Measurements from ENCODE around the gene OR6S1. TPM values are rescaled to one million over a fixed set of nuclear protein-coding genes. Genes with fewer than 3 reads are reported as not detected.
"Not testable (repeated sequence)": the region's sequence is repeated elsewhere in the genome, so short reads cannot be mapped to it uniquely, and the experiment has no call there.

OR6S1 gene
- total and polyA plus RNA-seq, 11 donors: not detected

- ATAC-seq (no peak), DNase-seq (no peak)
- H3K9me3 ChIP-seq: no peaks in the 10 kb centered on the region
- H3K36me3 ChIP-seq: no peaks in the 10 kb centered on the region
- H3K4me1 ChIP-seq: peaks cover 0 to 7% (median 0%) of the 10 kb centered on the region in 12 donors
- no peak overlapping the region for H3K27ac ChIP-seq
- 70 to 81% (median 76%) methylated on average over 2 of the region's 2 CpGs for WGBS, 4 donors
- intact Hi-C loops (cut with DNase I): no loop called here
- no peak overlapping the region for H3K4me3 ChIP-seq
- TF ChIP-seq POLR2A (IDR thresholded peaks at IDR 0.05): no peak
- TF ChIP-seq CTCF (IDR thresholded peaks at IDR 0.05): no peak
- peaks cover 0 to 56% (median 8%) of the 10 kb centered on the region in 9 donors for H3K27me3 ChIP-seq
These were observed 27.5 kb upstream of the OR6S1 start for GRCh38 chr14:20668969-20669368.

- Histone ChIP-seq H3K27ac (no peak overlapping the region), H3K9me3 (no peaks in the 10 kb centered on the region), H3K4me3 (no peak overlapping the region), H3K36me3 (no peaks in the 10 kb centered on the region), H3K27me3 (peaks cover 0 to 56% (median 16%) of the 10 kb centered on the region in 9 donors), H3K4me1 (peaks cover 0 to 16% (median 1%) of the 10 kb centered on the region in 12 donors)
- WGBS, 4 donors: 34 to 52% (median 40%) methylated on average over 2 of the region's 2 CpGs
- DNase-seq (no peak), ATAC-seq (no peak)
- intact Hi-C loops (cut with DNase I): no loop called here
- TF ChIP-seq POLR2A (IDR thresholded peaks at IDR 0.05) (no peak), CTCF (IDR thresholded peaks at IDR 0.05) (no peak)
These were observed 26.5 kb upstream of the OR6S1 start for GRCh38 chr14:20667957-20668356.

- WGBS, 4 donors: 61 to 70% (median 68%) methylated on average over 7 of the region's 7 CpGs
- intact Hi-C loops (cut with DNase I): not testable (repeated sequence)
- peaks cover 0 to 68% (median 18%) of the 10 kb centered on the region in 9 donors for H3K27me3 ChIP-seq
These were observed 25.0 kb upstream of the OR6S1 start for GRCh38 chr14:20666400-20666961.

GRCh38 chr14:20662968-20663732 is 21.7 kb upstream of the OR6S1 start:
- intact Hi-C loops (cut with DNase I): loop anchor here in 1 of 10 donors (2.0 kb wide), 1 partner anchor 28 kb away; no protein-coding TSS in a partner anchor
- Histone ChIP-seq H3K9me3 (no peaks in the 10 kb centered on the region), H3K27me3 (peaks cover 4 to 96% (median 38%) of the 10 kb centered on the region in 9 donors), H3K27ac (no peak overlapping the region), H3K4me3 (peak overlapping the region in 9 of 12 donors; percentile 14 to 44 (median 36)), H3K36me3 (no peaks in the 10 kb centered on the region), H3K4me1 (peaks cover 0 to 17% (median 1%) of the 10 kb centered on the region in 12 donors)
- TF ChIP-seq POLR2A (IDR thresholded peaks at IDR 0.05) (no peak), CTCF (IDR thresholded peaks at IDR 0.05) (peak in 10 of 12 donors; percentile 15 to 46 (median 32))
- WGBS, 4 donors: 2 to 4% (median 2%) methylated on average over 28 to 31 of the region's 31 CpGs
- peak; percentile 23 to 76 (median 56) for ATAC-seq
- DNase-seq: peak in 4 of 5 donors; percentile 38 to 77 (median 43)

More at GRCh38 chr14:20666400-20666961, 25.0 kb upstream of the OR6S1 start:
- H3K36me3 ChIP-seq, ATAC-seq, H3K9me3 ChIP-seq, H3K4me3 ChIP-seq, H3K27ac ChIP-seq, DNase-seq: not testable (repeated sequence)
- H3K4me1 ChIP-seq: peaks cover 0 to 19% (median 1%) of the 10 kb centered on the region in 12 donors

All from heart left ventricle (tissue), 16 donors.